Common myeloid progenitor, CD34-positive (primary cell): Measurements from ENCODE around the gene GDPGP1.
A peak's percentile ranks its signal among the peaks of the same experiment; 100 is the strongest.

ENCODE experiments used
- CTCF ChIA-PET: fragments of 350-600 bp; sonication (Branson Sonifier 250); formaldehyde crosslinking; loops from one replicate; lab custom pipeline; 2021; ENCODE audit warnings: antibody characterized with exemption; lab: Charles Lee
- POLR2A ChIA-PET: fragments of 350-600 bp; sonication (Branson Sonifier 250); formaldehyde crosslinking; loops from one replicate; lab custom pipeline; 2021; ENCODE audit warnings: antibody characterized with exemption; lab: Charles Lee
- DNase-seq, 3 donors: peaks; one replicate each; pipeline versions ENCODE4 v3.0.0 to v3.0.0-alpha.2; 2013
- H3K27ac ChIP-seq, 2 experiments: 1 replicate in 1 of 2; 2 replicates in 1 of 2; pipeline ENCODE4 v1.7.0; 2013; ENCODE audit warnings: inconsistent platforms in 2 of 2, low read length in 2 of 2, mild to moderate bottlenecking in 2 of 2, low read depth in 1 of 2, moderate library complexity in 1 of 2; ENCODE audit not compliant: severe bottlenecking in 2 of 2, insufficient read depth in 1 of 2, poor library complexity in 1 of 2
- H3K27me3 ChIP-seq, 5 experiments: replicated peaks in 2 of 5; 1 replicate in 3 of 5; 2 replicates in 2 of 5; pipeline versions ENCODE4 v1.6.1 to v1.7.0; 2013; ENCODE audit warnings: low read length in 4 of 5, mild to moderate bottlenecking in 2 of 5, moderate library complexity in 2 of 5, inconsistent platforms in 1 of 5; ENCODE audit not compliant: insufficient read depth in 5 of 5, control insufficient read depth in 4 of 5
- H3K36me3 ChIP-seq, 4 experiments: 1 replicate in 2 of 4; 2 replicates in 2 of 4; pipeline versions ENCODE4 v1.6.1 to v1.7.0; 2013; ENCODE audit warnings: low read length in 3 of 4, control low read depth in 1 of 4, mild to moderate bottlenecking in 1 of 4; ENCODE audit not compliant: control insufficient read depth in 4 of 4, insufficient read depth in 4 of 4
- H3K4me1 ChIP-seq, 4 experiments: 1 replicate in 3 of 4; 2 replicates in 1 of 4; pipeline versions ENCODE4 v1.6.1 to v1.7.1; 2013; ENCODE audit warnings: low read length in 3 of 4, mild to moderate bottlenecking in 3 of 4, control low read depth in 1 of 4, inconsistent platforms in 1 of 4, moderate library complexity in 1 of 4; ENCODE audit not compliant: control insufficient read depth in 4 of 4, insufficient read depth in 4 of 4; ENCODE audit errors: control extremely low read depth in 1 of 4
- H3K4me3 ChIP-seq, 7 experiments: 1 replicate in 4 of 7; 2 replicates in 3 of 7; pipeline versions ENCODE4 v1.5.1 to v1.7.0; 2013; ENCODE audit warnings: mild to moderate bottlenecking in 7 of 7, low read length in 6 of 7, moderate library complexity in 6 of 7, inconsistent platforms in 2 of 7, low read depth in 2 of 7, control low read depth in 1 of 7; ENCODE audit not compliant: insufficient read depth in 4 of 7, control insufficient read depth in 1 of 7; ENCODE audit errors: extremely low read depth in 1 of 7
- H3K9me3 ChIP-seq, 5 experiments: 1 replicate in 4 of 5; 2 replicates in 1 of 5; pipeline versions ENCODE4 v1.6.1 to v1.7.1; 2013; ENCODE audit warnings: low read length in 4 of 5, mild to moderate bottlenecking in 2 of 5, inconsistent platforms in 1 of 5, low read depth in 1 of 5, moderate library complexity in 1 of 5; ENCODE audit not compliant: control insufficient read depth in 4 of 5, insufficient read depth in 2 of 5; ENCODE audit errors: control extremely low read depth in 1 of 5
- WGBS: methylation state at CpG from one replicate; pipeline ENCODE4 v1.1.5; 2013; ENCODE audit not compliant: insufficient coverage; 5-methylcytosine and 5-hydroxymethylcytosine counted together

Gene GDPGP1

DNA sequence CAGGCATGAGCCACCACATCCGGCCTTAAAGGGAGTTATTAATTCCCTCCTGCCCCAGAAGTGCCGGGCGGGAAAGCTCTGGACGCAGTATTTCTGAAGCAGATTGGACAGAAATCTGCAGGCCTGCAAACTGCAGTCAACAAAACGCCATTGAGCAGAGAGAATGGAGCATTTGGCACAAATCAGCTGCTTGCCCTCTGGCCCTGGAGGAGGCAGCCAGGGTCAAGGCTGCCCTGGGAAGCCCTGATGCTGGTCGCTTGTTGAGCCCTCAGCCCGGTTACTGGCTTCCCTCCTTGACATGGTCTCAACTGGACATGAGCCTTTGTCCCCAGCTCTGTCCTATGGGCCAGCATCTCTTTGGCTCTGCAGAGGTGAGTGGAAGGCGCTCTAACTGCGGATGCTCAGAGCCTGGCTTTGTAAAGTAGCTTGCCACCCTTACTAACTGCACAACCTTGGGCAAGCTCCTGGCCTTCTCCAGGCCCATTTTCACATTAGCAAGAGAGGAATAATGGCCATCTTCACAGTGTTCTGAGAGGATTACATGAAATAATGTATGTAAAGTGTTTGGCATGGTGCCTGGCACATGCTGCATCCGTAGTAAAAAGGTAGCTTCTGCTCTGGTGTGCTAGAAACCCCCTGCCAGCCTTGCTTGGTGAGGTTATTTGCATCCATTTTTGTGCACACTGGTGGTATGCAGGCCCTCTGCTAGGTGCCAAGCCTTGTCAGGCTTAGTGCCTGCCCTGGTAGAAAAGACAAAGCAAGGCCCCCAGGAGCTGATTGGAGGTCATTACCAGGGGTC is 28.8 kb upstream of the GDPGP1 start:
- WGBS, result 88% methylated on average over 10 of the region's 10 CpGs
- no peak for DNase-seq
- Histone ChIP-seq H3K27ac (no peak overlapping the region), H3K4me3 (no peak overlapping the region), H3K9me3 (no peaks in the 10 kb centered on the region), H3K27me3 (peaks cover 0 to 7% (median 0%) of the 10 kb centered on the region in 5 experiments), H3K4me1 (peaks cover 3 to 23% (median 16%) of the 10 kb centered on the region in 4 experiments), H3K36me3 (no peaks in the 10 kb centered on the region)
- CTCF ChIA-PET, result interaction anchor here (1.1 to 2.5 kb wide), 6 partner anchors 9 to 53 kb away, joined by 3 to 14 read pairs (median 6); no protein-coding TSS in a partner anchor
- POLR2A ChIA-PET, result no interaction called here

DNA sequence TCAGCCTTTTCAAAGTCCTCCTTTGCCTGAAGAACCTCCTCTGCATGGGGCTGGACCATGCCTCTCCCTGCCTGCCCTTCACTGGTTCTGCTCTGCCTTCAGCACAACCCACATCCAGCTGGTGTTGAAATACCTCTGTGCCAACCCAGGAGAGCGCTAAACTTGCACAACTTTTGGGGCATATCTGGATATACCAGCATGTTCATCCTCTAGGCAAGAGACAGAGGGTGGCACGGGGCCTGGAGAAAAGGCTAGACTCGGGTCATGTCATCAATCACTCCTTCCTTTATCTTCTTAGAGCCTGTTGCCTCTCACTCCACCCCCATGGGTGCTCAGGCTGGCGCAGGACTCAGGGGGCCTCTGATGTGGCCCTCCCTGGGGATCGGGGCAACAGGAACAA is 28.1 kb upstream of the GDPGP1 start:
- no peaks in the 10 kb centered on the region for H3K36me3 ChIP-seq
- no peaks in the 10 kb centered on the region for H3K9me3 ChIP-seq
- peak in 2 of 3 donors; percentile 23 to 28 for DNase-seq
- H3K4me3 ChIP-seq, result no peak overlapping the region
- H3K27ac ChIP-seq, result no peak overlapping the region
- peaks cover 0 to 22% (median 12%) of the 10 kb centered on the region in 4 experiments for H3K4me1 ChIP-seq
- H3K27me3 ChIP-seq, result peaks cover 0 to 7% (median 0%) of the 10 kb centered on the region in 5 experiments
- 88% methylated on average over 5 of the region's 5 CpGs for WGBS
- POLR2A ChIA-PET, result no interaction called here
- CTCF ChIA-PET, result interaction anchor here (1.3 to 2.5 kb wide), 6 partner anchors 8 to 54 kb away, joined by 3 to 14 read pairs (median 6); no protein-coding TSS in a partner anchor

DNA sequence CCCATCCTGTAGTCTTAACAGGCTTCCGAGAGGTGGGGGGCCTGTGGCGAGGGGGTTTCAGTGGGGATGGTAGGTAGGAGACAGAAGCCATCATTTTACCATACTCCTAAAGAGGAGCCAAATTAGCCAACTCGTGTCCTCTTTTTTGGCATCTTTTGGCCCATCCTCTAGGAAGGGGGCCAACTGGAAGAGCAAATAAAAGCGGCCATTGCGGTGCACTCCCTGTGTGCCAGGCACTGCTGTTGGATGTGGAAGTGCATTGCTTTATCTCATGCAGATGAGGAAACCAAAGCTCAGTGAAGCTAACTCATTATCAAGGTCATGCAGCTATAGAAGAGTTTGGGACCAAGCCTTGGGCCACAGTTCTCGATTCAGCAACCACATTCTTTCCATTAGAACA is 26.8 kb upstream of the GDPGP1 start:
- CTCF ChIA-PET, result interaction anchor here (1.6 to 2.9 kb wide), 2 partner anchors 14 to 48 kb away, joined by 3 to 13 read pairs; no protein-coding TSS in a partner anchor
- H3K4me1 ChIP-seq, result peaks cover 0 to 25% (median 16%) of the 10 kb centered on the region in 4 experiments
- POLR2A ChIA-PET, result no interaction called here

DNA sequence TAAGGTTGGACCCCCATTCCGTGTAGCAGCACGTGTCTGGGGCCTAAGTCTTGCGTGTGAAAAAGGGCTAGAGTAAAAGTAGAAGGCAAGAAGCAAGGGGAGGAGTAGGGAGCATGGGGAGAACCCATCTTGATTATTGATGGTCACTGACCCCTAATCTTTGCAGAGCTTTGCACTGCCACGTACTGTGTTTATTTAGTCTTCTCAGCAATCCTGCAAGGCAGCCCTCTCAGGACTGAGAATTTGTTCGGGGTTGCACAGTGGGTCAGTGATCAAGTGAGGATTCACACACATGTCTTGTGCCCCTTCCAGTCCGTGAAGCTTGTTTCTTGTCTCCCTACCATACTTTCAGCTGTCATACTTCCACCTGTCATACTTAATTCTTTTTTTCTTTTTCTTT is 25.7 kb upstream of the GDPGP1 start:
- Histone ChIP-seq H3K4me1 (peaks cover 0 to 30% (median 21%) of the 10 kb centered on the region in 4 experiments), H3K9me3 (no peaks in the 10 kb centered on the region), H3K36me3 (no peaks in the 10 kb centered on the region), H3K27ac (no peak overlapping the region), H3K4me3 (no peak overlapping the region), H3K27me3 (no peaks in the 10 kb centered on the region)
- CTCF ChIA-PET, result interaction anchor here (0.6 to 2.9 kb wide), 3 partner anchors 9 to 13 kb away, joined by 3 to 13 read pairs (median 5); no protein-coding TSS in a partner anchor
- POLR2A ChIA-PET, result interaction anchor here (0.7 kb wide), 2 partner anchors 18 to 45 kb away, joined by 3 read pairs; no protein-coding TSS in a partner anchor
- 97% methylated on average over 3 of the region's 6 CpGs for WGBS
- no peak for DNase-seq

More for the DNA sequence above, 26.8 kb upstream of the GDPGP1 start:
- 97% methylated on average over 5 of the region's 6 CpGs for whole genome bisulfite sequencing
- DNase-seq, result no peak
- Histone ChIP-seq H3K27ac (no peak overlapping the region), H3K9me3 (no peaks in the 10 kb centered on the region), H3K27me3 (peaks cover 0 to 2% (median 0%) of the 10 kb centered on the region in 5 experiments), H3K4me3 (no peak overlapping the region), H3K36me3 (no peaks in the 10 kb centered on the region)

DNA sequence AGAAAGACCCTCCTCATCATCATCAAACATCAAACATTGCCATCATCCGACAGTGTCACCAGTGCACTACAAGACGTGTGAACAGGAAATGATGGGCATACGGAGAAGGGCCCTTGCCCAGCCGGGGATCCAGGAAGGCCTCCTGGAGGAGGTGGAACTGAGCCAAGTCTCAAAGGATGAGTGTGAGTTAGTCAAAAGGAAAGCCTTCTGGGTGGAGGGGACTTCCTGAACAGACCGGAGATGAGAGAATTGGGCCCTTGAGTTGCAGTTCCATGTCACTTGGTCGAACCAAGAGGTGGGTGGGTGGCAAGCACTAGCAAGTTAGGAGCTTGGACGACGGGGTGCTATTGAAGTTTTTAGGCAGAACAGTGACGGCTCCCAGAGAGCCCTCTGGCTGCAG is 24.4 kb upstream of the GDPGP1 start:
- no peaks in the 10 kb centered on the region for H3K27me3 ChIP-seq
- ChIA-PET CTCF (interaction anchor here (1.4 to 2.9 kb wide), 2 partner anchors 9 to 12 kb away, joined by 5 to 13 read pairs; no protein-coding TSS in a partner anchor), POLR2A (no interaction called here)
- H3K4me3 ChIP-seq, result no peak overlapping the region
- H3K4me1 ChIP-seq, result peaks cover 0 to 37% (median 27%) of the 10 kb centered on the region in 4 experiments
- WGBS, result 54% methylated on average over 7 of the region's 9 CpGs
- no peaks in the 10 kb centered on the region for H3K36me3 ChIP-seq
- no peak for DNase-seq
- H3K9me3 ChIP-seq, result no peaks in the 10 kb centered on the region
- no peak overlapping the region for H3K27ac ChIP-seq

DNA sequence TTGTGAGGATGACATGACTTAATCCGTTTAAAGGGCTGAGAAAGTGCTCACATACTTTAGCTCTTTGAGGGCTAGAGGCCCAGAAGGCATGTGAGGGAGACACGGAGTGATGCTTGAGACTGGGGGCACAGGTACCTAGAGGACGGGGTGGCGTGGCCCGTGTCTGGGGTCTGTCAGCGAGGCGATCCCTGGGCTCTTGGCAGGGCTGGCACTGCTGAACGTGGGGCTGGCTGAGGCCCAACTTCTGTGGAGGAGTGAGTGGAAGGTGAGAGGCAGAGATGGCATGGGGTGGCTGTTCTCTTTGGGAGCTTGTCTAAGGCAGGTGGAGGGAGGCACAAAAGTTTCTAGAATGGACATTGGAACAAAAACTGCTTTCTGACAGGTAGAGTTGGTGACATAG is 23.4 kb upstream of the GDPGP1 start:
- Histone ChIP-seq H3K27me3 (no peaks in the 10 kb centered on the region), H3K4me3 (no peak overlapping the region), H3K36me3 (no peaks in the 10 kb centered on the region), H3K4me1 (peaks cover 0 to 37% (median 27%) of the 10 kb centered on the region in 4 experiments), H3K9me3 (no peaks in the 10 kb centered on the region), H3K27ac (no peak overlapping the region)
- ChIA-PET CTCF (no interaction called here), POLR2A (no interaction called here)
- 93% methylated on average over 8 of the region's 8 CpGs for WGBS
- DNase-seq, result no peak

DNA sequence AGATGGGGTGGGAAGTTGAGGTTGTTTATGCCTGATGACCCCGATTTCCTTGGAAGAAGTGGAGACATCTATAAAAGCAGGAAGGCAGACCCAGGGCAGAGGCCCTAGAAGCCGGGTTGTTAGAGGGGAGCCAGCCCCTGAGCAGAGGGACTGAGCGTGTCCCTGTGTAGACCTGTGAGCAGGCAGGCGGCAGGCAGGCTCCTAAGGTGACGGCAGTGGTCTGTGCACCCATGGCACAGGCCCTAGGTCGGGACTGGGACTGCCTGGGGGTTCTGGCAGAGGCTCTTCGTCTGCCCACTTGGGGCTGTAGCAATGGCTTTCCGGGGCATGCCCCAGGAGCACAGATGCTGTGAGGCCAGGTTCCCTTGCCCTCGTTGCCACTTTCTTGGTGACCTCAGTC is 23.0 kb upstream of the GDPGP1 start:
- DNase-seq, result no peak
- Histone ChIP-seq H3K27me3 (no peaks in the 10 kb centered on the region), H3K9me3 (no peaks in the 10 kb centered on the region), H3K27ac (no peak overlapping the region), H3K4me3 (no peak overlapping the region), H3K4me1 (peaks cover 0 to 37% (median 27%) of the 10 kb centered on the region in 4 experiments), H3K36me3 (no peaks in the 10 kb centered on the region)
- CTCF ChIA-PET, result no interaction called here
- WGBS, result 90% methylated on average over 6 of the region's 9 CpGs
- POLR2A ChIA-PET, result no interaction called here
